ENCODE data around the gene ASTN2. TPM values are rescaled to one million over a fixed set of nuclear protein-coding genes. Genes with fewer than 3 reads are reported as not detected.

Gene ASTN2
- total RNA-seq, 1 donor from 2014 or later: 2.7 TPM

GRCh38 chr9:116673375-116673774 is 741.5 kb downstream of the ASTN2 start:
- Mint-ChIP-seq H3K9me3 (peaks cover 14% of the 10 kb centered on the region), H3K4me1 (ENCODE audit: low read depth) (no peaks in the 10 kb centered on the region), H3K27me3 (ENCODE audit: low read depth) (no peaks in the 10 kb centered on the region), H3K36me3 (ENCODE audit: low read depth) (no peaks in the 10 kb centered on the region), H3K4me3 (ENCODE audit: low read depth) (no peak overlapping the region), H3K27ac (no peak overlapping the region)
- intact Hi-C loops (cut with micrococcal nuclease): no loop called here
- no peak for DNase-seq (ENCODE audit: low spot score)

- intact Hi-C loops (cut with micrococcal nuclease): no loop called here
- Mint-ChIP-seq H3K27ac (no peak overlapping the region), H3K27me3 (ENCODE audit: low read depth) (no peaks in the 10 kb centered on the region)
These were observed 743.3 kb downstream of the ASTN2 start for GRCh38 chr9:116671605-116672004.

GRCh38 chr9:116668970-116669695 is 745.7 kb downstream of the ASTN2 start:
- H3K4me1 Mint-ChIP-seq (ENCODE audit: low read depth): no peaks in the 10 kb centered on the region
- intact Hi-C loops (cut with micrococcal nuclease): loop anchor here (10.0 kb wide), 1 partner anchor 514 kb away; the partner anchor contains the start of gene PAPPA
- H3K27ac Mint-ChIP-seq: no peak overlapping the region
- DNase-seq (ENCODE audit: low spot score): no peak
- no peaks in the 10 kb centered on the region for H3K36me3 Mint-ChIP-seq (ENCODE audit: low read depth)
- H3K4me3 Mint-ChIP-seq (ENCODE audit: low read depth): no peak overlapping the region
- H3K27me3 Mint-ChIP-seq (ENCODE audit: low read depth): no peaks in the 10 kb centered on the region
- H3K9me3 Mint-ChIP-seq: peaks cover 14% of the 10 kb centered on the region

More at GRCh38 chr9:116671605-116672004, 743.3 kb downstream of the ASTN2 start:
- no peak for DNase-seq (ENCODE audit: low spot score)
- H3K4me1 Mint-ChIP-seq (ENCODE audit: low read depth): no peaks in the 10 kb centered on the region
- peaks cover 14% of the 10 kb centered on the region for H3K9me3 Mint-ChIP-seq
- H3K36me3 Mint-ChIP-seq (ENCODE audit: low read depth): no peaks in the 10 kb centered on the region
- no peak overlapping the region for H3K4me3 Mint-ChIP-seq (ENCODE audit: low read depth)

- DNase-seq (ENCODE audit: low spot score): no peak
- Mint-ChIP-seq H3K9me3 (no peaks in the 10 kb centered on the region), H3K27ac (no peak overlapping the region), H3K27me3 (ENCODE audit: low read depth) (no peaks in the 10 kb centered on the region), H3K4me3 (ENCODE audit: low read depth) (no peak overlapping the region), H3K36me3 (ENCODE audit: low read depth) (no peaks in the 10 kb centered on the region), H3K4me1 (ENCODE audit: low read depth) (no peaks in the 10 kb centered on the region)
- intact Hi-C loops (cut with micrococcal nuclease): loop anchor here (5.0 to 10.0 kb wide), 2 partner anchors 509 to 1071 kb away; partner anchors contain the start of gene PAPPA
These were observed 751.3 kb downstream of the ASTN2 start for GRCh38 chr9:116663581-116663980.

GRCh38 chr9:116662646-116663310 is 752.1 kb downstream of the ASTN2 start:
- H3K27me3 Mint-ChIP-seq (ENCODE audit: low read depth): no peaks in the 10 kb centered on the region
- no peak for DNase-seq (ENCODE audit: low spot score)
- H3K4me3 Mint-ChIP-seq (ENCODE audit: low read depth): no peak overlapping the region
- no peaks in the 10 kb centered on the region for H3K36me3 Mint-ChIP-seq (ENCODE audit: low read depth)
- intact Hi-C loops (cut with micrococcal nuclease): loop anchor here (5.0 to 10.0 kb wide), 2 partner anchors 508 to 1070 kb away; partner anchors contain the start of gene PAPPA
- no peaks in the 10 kb centered on the region for H3K4me1 Mint-ChIP-seq (ENCODE audit: low read depth)
- H3K27ac Mint-ChIP-seq: no peak overlapping the region
- H3K9me3 Mint-ChIP-seq: no peaks in the 10 kb centered on the region

- intact Hi-C loops (cut with micrococcal nuclease): loop anchor here (2.0 to 10.0 kb wide), 3 partner anchors 72 to 1069 kb away; partner anchors contain the start of gene PAPPA
- no peak for DNase-seq (ENCODE audit: low spot score)
- Mint-ChIP-seq H3K4me3 (ENCODE audit: low read depth) (no peak overlapping the region), H3K36me3 (ENCODE audit: low read depth) (no peaks in the 10 kb centered on the region), H3K27ac (no peak overlapping the region), H3K27me3 (ENCODE audit: low read depth) (no peaks in the 10 kb centered on the region), H3K9me3 (no peaks in the 10 kb centered on the region), H3K4me1 (ENCODE audit: low read depth) (no peaks in the 10 kb centered on the region)
These were observed 753.6 kb downstream of the ASTN2 start for GRCh38 chr9:116661037-116661954.

GRCh38 chr9:116658265-116658664 is 756.6 kb downstream of the ASTN2 start:
- intact Hi-C loops (cut with micrococcal nuclease): no loop called here

GRCh38 chr9:116656977-116657376 is 757.9 kb downstream of the ASTN2 start:
- no peak overlapping the region for H3K27ac Mint-ChIP-seq
- H3K36me3 Mint-ChIP-seq (ENCODE audit: low read depth): no peaks in the 10 kb centered on the region
- no peaks in the 10 kb centered on the region for H3K27me3 Mint-ChIP-seq (ENCODE audit: low read depth)
- no peak overlapping the region for H3K4me3 Mint-ChIP-seq (ENCODE audit: low read depth)
- H3K4me1 Mint-ChIP-seq (ENCODE audit: low read depth): no peaks in the 10 kb centered on the region
- intact Hi-C loops (cut with micrococcal nuclease): no loop called here
- DNase-seq (ENCODE audit: low spot score): no peak
- no peaks in the 10 kb centered on the region for H3K9me3 Mint-ChIP-seq

More at GRCh38 chr9:116658265-116658664, 756.6 kb downstream of the ASTN2 start:
- Mint-ChIP-seq H3K4me1 (ENCODE audit: low read depth) (no peaks in the 10 kb centered on the region), H3K9me3 (no peaks in the 10 kb centered on the region), H3K36me3 (ENCODE audit: low read depth) (no peaks in the 10 kb centered on the region), H3K27ac (no peak overlapping the region), H3K27me3 (ENCODE audit: low read depth) (no peaks in the 10 kb centered on the region), H3K4me3 (ENCODE audit: low read depth) (no peak overlapping the region)
- no peak for DNase-seq (ENCODE audit: low spot score)

- Mint-ChIP-seq H3K36me3 (ENCODE audit: low read depth) (no peaks in the 10 kb centered on the region), H3K4me3 (ENCODE audit: low read depth) (no peak overlapping the region), H3K4me1 (ENCODE audit: low read depth) (no peaks in the 10 kb centered on the region), H3K27ac (no peak overlapping the region), H3K27me3 (ENCODE audit: low read depth) (no peaks in the 10 kb centered on the region), H3K9me3 (no peaks in the 10 kb centered on the region)
- DNase-seq (ENCODE audit: low spot score): no peak
- intact Hi-C loops (cut with micrococcal nuclease): no loop called here
These were observed 758.3 kb downstream of the ASTN2 start for GRCh38 chr9:116656501-116656971.

GRCh38 chr9:116654059-116654355 is 760.9 kb downstream of the ASTN2 start:
- intact Hi-C loops (cut with micrococcal nuclease): no loop called here

GRCh38 chr9:116653348-116654058 is 761.4 kb downstream of the ASTN2 start:
- Mint-ChIP-seq H3K4me1 (ENCODE audit: low read depth) (no peaks in the 10 kb centered on the region), H3K27ac (no peak overlapping the region), H3K9me3 (no peaks in the 10 kb centered on the region), H3K4me3 (ENCODE audit: low read depth) (no peak overlapping the region), H3K27me3 (ENCODE audit: low read depth) (no peaks in the 10 kb centered on the region), H3K36me3 (ENCODE audit: low read depth) (no peaks in the 10 kb centered on the region)
- intact Hi-C loops (cut with micrococcal nuclease): no loop called here
- no peak for DNase-seq (ENCODE audit: low spot score)

More at GRCh38 chr9:116654059-116654355, 760.9 kb downstream of the ASTN2 start:
- Mint-ChIP-seq H3K27me3 (ENCODE audit: low read depth) (no peaks in the 10 kb centered on the region), H3K9me3 (no peaks in the 10 kb centered on the region), H3K4me1 (ENCODE audit: low read depth) (no peaks in the 10 kb centered on the region), H3K36me3 (ENCODE audit: low read depth) (no peaks in the 10 kb centered on the region), H3K4me3 (ENCODE audit: low read depth) (no peak overlapping the region), H3K27ac (no peak overlapping the region)
- no peak for DNase-seq (ENCODE audit: low spot score)

GRCh38 chr9:116647515-116647809 is 767.4 kb downstream of the ASTN2 start:
- H3K36me3 Mint-ChIP-seq (ENCODE audit: low read depth): no peaks in the 10 kb centered on the region
- no peaks in the 10 kb centered on the region for H3K4me1 Mint-ChIP-seq (ENCODE audit: low read depth)
- no peaks in the 10 kb centered on the region for H3K9me3 Mint-ChIP-seq
- intact Hi-C loops (cut with micrococcal nuclease): no loop called here
- H3K4me3 Mint-ChIP-seq (ENCODE audit: low read depth): no peak overlapping the region
- H3K27me3 Mint-ChIP-seq (ENCODE audit: low read depth): no peaks in the 10 kb centered on the region
- H3K27ac Mint-ChIP-seq: no peak overlapping the region
- no peak for DNase-seq (ENCODE audit: low spot score)

Data from activated T-helper 2 cell treated with anti-CD3 and anti-CD28 coated beads, Interferon-gamma antibody, Interleukin-2, Interleukin-4, amounts not matched to agents 10 μg/mL and 5 μg/mL and 100 μg/mL, durations not matched to agents 14 hours and 24 hours and 36 hours (primary cell).